Measurements from ENCODE around the gene PTTG2. TPM values are rescaled to one million over a fixed set of nuclear protein-coding genes. Genes with fewer than 3 reads are reported as not detected.
"Not testable (repeated sequence)": the region's sequence is repeated elsewhere in the genome, so short reads cannot be mapped to it uniquely, and the experiment has no call there.

Gene PTTG2
- total RNA-seq = 1 to 10 TPM in 1 of 2 experiments, under 1 TPM in 1; 0.56 to 2.6 TPM

- DNase-seq = no peak
- Mint-ChIP-seq H3K4me1 (no peaks in the 10 kb centered on the region), H3K4me3 (no peak within 1 kb of the TSS), H3K9me3 (ENCODE audit: low read depth) (no peaks in the 10 kb centered on the region), H3K27ac (no peak within 1 kb of the TSS), H3K27me3 (no peaks in the 10 kb centered on the region), H3K36me3 (peaks cover 3% of the 10 kb centered on the region)
- no peak for ATAC-seq
- CTCF ChIA-PET = no interaction called here
Observed at GRCh38 chr4:37960098-37960497, at the start of gene PTTG2. TSS of gene PTTG2 (plus strand) at chr4:37960398. CDS start at chr4:37960435, 37 bp downstream.

DNA sequence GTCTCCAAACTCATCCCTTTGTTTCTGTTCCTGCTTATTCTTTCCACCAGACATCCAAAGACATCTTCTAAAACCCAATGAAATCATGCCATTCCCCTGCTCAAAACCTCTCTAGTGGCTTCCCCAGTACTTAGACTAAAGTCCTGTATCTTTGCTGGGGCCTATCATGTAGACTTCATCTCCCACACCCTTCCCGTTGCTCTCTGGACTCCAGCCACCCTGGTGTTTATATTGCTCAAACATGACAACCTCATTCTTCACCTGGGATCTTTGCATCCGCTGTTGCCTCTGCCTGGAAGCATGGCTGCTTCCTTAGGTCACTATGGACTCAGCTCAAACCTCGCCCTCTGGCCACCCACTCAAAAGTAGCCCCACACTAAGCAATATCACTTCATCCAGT is 45.7 kb upstream of the PTTG2 start:
- no peaks in the 10 kb centered on the region for H3K9me3 Mint-ChIP-seq (ENCODE audit: low read depth)
- no peak overlapping the region for H3K27ac Mint-ChIP-seq
- DNase-seq (no peak), ATAC-seq (no peak)
- peaks cover 20% of the 10 kb centered on the region for H3K36me3 Mint-ChIP-seq
- H3K27me3 Mint-ChIP-seq = no peaks in the 10 kb centered on the region
- peaks cover 3% of the 10 kb centered on the region for H3K4me1 Mint-ChIP-seq
- CTCF ChIA-PET = no interaction called here
- no peak overlapping the region for H3K4me3 Mint-ChIP-seq

GRCh38 chr4:37917388-37917787 is 42.8 kb upstream of the PTTG2 start:
- Mint-ChIP-seq H3K27ac (no peak overlapping the region), H3K27me3 (no peaks in the 10 kb centered on the region), H3K4me3 (no peak overlapping the region), H3K4me1 (peaks cover under 1% of the 10 kb centered on the region), H3K36me3 (peaks cover 12% of the 10 kb centered on the region), H3K9me3 (ENCODE audit: low read depth) (no peaks in the 10 kb centered on the region)
- DNase-seq (no peak), ATAC-seq (no peak)
- CTCF ChIA-PET = interaction anchor here (1.1 kb wide), 1 partner anchor 28 kb away, joined by 3 read pairs; no protein-coding TSS in a partner anchor

- Mint-ChIP-seq H3K4me3 (no peak overlapping the region), H3K36me3 (peaks cover 14% of the 10 kb centered on the region), H3K27me3 (no peaks in the 10 kb centered on the region), H3K4me1 (peaks cover 2% of the 10 kb centered on the region), H3K9me3 (ENCODE audit: low read depth) (no peaks in the 10 kb centered on the region), H3K27ac (no peak overlapping the region)
- no peak for DNase-seq
- ATAC-seq = no peak
- CTCF ChIA-PET = no interaction called here
Observed at GRCh38 chr4:37918653-37919052, 41.5 kb upstream of the PTTG2 start.

DNA sequence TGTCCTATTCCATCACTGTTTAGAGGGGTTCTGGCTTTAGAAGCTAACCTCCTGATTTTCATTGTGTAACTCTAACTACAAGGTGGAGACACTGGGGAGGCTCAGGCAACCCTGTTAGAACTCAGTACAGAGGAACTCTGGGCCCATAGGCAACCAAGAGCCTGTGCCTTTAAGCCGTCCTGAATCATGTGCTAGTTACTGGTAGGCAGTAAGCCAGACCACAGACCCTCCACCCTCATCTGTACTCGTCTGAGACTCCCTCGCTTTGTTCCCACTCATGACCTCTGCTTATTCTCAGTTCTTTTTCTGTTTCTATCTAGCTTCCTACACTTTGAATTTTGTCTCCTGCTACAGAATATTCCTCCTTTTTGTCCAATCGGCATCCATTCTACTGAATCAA is 37.9 kb upstream of the PTTG2 start:
- Mint-ChIP-seq H3K36me3 (peaks cover 15% of the 10 kb centered on the region), H3K9me3 (ENCODE audit: low read depth) (no peaks in the 10 kb centered on the region), H3K27ac (no peak overlapping the region), H3K27me3 (no peaks in the 10 kb centered on the region), H3K4me1 (peaks cover 2% of the 10 kb centered on the region), H3K4me3 (no peak overlapping the region)
- ATAC-seq (peak; percentile 20), DNase-seq (no peak)
- CTCF ChIA-PET = no interaction called here

DNA sequence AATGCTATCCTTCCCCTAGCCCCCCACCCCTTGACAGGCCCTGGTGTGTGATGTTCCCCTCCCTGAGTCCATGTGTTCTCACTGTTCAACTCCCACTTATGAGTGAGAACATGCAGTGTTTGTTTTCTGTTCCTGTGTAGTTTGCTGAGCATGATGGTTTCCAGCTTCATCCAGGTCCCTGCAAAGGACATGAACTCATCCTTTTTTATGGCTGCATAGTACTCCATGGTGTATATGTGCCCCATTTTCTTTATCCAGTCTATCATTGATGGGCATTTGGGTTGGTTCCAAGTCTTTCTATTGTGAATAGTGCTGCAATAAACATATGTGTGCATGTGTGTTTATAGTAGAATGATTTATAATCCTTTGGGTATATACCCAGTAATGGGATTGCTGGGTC is 37.1 kb upstream of the PTTG2 start:
- ATAC-seq; DNase-seq; H3K9me3 Mint-ChIP-seq (ENCODE audit: low read depth); H3K4me1 Mint-ChIP-seq; H3K27ac Mint-ChIP-seq; H3K4me3 Mint-ChIP-seq; H3K27me3 Mint-ChIP-seq; CTCF ChIA-PET: not testable (repeated sequence)
- peaks cover 15% of the 10 kb centered on the region for H3K36me3 Mint-ChIP-seq

- no peaks in the 10 kb centered on the region for H3K27me3 Mint-ChIP-seq
- H3K27ac Mint-ChIP-seq = no peak overlapping the region
- CTCF ChIA-PET = no interaction called here
- H3K9me3 Mint-ChIP-seq (ENCODE audit: low read depth) = no peaks in the 10 kb centered on the region
- H3K36me3 Mint-ChIP-seq = peaks cover 19% of the 10 kb centered on the region
- no peak for ATAC-seq
- no peak for DNase-seq
- H3K4me3 Mint-ChIP-seq = no peak overlapping the region
- H3K4me1 Mint-ChIP-seq = peaks cover 26% of the 10 kb centered on the region
Observed at GRCh38 chr4:37924946-37925345, 35.3 kb upstream of the PTTG2 start.

DNA sequence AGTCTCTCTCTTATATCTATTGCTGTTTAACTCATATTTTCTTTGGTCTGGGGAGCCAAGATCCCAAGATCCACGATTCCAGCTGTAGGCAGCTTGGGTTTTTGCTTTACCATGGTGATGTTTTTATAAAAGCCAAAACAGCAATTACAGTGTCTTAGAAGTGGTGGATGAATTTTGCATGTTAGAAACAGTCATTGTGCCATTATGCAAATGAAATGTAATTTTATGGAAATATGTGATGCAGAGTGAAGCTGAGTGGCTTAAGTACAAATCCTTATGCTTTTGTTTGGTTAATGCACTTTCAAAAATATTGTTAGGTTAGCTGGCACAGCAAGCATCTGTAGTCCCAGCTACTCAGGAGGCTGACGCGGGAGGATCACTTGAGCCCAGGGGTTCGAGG is 32.8 kb upstream of the PTTG2 start:
- CTCF ChIA-PET = interaction anchor here (0.9 kb wide), 1 partner anchor 51 kb away, joined by 3 read pairs; no protein-coding TSS in a partner anchor
- peaks cover 20% of the 10 kb centered on the region for H3K36me3 Mint-ChIP-seq
- no peaks in the 10 kb centered on the region for H3K9me3 Mint-ChIP-seq (ENCODE audit: low read depth)
- ATAC-seq = no peak
- H3K4me1 Mint-ChIP-seq = peaks cover 29% of the 10 kb centered on the region
- H3K27me3 Mint-ChIP-seq = no peaks in the 10 kb centered on the region
- H3K27ac Mint-ChIP-seq = no peak overlapping the region
- no peak overlapping the region for H3K4me3 Mint-ChIP-seq
- no peak for DNase-seq

GRCh38 chr4:37928426-37929416 is 31.5 kb upstream of the PTTG2 start:
- Mint-ChIP-seq H3K4me3 (no peak overlapping the region), H3K9me3 (ENCODE audit: low read depth) (no peaks in the 10 kb centered on the region), H3K27ac (peak overlapping the region; percentile 60), H3K27me3 (no peaks in the 10 kb centered on the region), H3K4me1 (peaks cover 27% of the 10 kb centered on the region), H3K36me3 (peaks cover 18% of the 10 kb centered on the region)
- DNase-seq (no peak), ATAC-seq (peak; percentile 77)
- CTCF ChIA-PET = interaction anchor here (0.5 to 1.1 kb wide), 5 partner anchors 36 to 162 kb away, joined by 3 read pairs; no protein-coding TSS in a partner anchor

DNA sequence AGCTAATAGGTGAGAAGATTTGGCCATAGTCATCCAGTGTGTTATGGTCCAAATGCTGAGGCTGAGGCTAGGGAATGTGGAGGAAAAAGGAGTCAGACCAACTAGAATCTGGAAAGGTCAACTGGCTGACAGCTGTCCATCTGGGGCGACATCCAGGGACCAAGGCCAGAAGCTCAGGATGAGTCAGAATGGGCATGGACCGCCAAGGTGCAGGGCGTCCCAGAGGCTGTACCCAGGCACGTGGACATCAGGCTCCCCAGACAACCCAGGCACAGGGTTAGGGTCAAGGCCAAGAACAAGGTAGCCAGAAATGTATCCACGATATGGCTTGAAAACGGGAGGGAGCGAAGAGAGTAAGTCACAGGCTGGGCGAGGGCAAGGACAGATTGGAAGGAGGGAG is 26.1 kb upstream of the PTTG2 start:
- Mint-ChIP-seq H3K27me3 (no peaks in the 10 kb centered on the region), H3K36me3 (peaks cover 23% of the 10 kb centered on the region), H3K4me3 (no peak overlapping the region), H3K4me1 (peaks cover 12% of the 10 kb centered on the region), H3K9me3 (ENCODE audit: low read depth) (no peaks in the 10 kb centered on the region), H3K27ac (no peak overlapping the region)
- DNase-seq (no peak), ATAC-seq (no peak)
- CTCF ChIA-PET = no interaction called here

DNA sequence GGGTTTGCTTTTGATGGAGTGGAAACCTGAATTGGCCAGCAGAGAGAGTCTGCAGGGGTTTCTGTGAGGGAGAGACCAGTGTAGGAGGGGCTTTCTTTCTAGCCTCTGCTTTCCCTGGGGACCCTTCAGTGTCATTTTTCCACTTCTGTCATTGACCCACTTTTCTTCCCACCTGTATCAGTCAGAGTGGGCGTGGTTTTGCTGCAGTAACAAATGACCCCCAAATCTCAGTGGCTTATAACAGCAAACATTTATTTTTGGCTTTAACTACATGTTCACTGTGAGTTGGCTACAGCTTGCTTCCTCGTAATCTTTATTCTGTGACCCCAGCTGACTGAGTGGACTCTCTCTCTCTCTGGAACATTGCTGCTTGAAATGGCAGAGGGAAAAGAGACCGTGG is 25.6 kb upstream of the PTTG2 start:
- Mint-ChIP-seq H3K27ac (no peak overlapping the region), H3K9me3 (ENCODE audit: low read depth) (no peaks in the 10 kb centered on the region), H3K4me3 (no peak overlapping the region), H3K27me3 (no peaks in the 10 kb centered on the region), H3K4me1 (peaks cover 7% of the 10 kb centered on the region), H3K36me3 (peaks cover 22% of the 10 kb centered on the region)
- DNase-seq = no peak
- CTCF ChIA-PET = no interaction called here
- ATAC-seq = no peak

DNA sequence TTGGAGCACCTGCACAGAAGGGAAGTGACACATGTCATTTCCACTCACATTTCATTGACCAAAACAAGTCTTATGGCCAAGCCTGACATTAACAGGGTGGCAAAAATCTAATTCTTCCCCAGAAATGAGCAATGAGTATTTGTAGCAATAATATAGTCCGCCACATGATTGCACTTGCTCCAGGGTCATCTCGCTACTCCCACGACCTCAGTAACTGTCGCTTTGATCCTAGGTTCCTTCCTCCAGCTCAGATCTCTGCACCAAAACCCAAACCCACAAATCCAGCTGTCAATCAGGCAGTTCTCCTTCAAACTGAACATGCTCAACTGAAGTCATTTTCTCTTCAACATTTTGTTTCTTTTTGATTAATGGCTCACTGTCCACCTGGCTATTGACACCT is 25.2 kb upstream of the PTTG2 start:
- CTCF ChIA-PET = no interaction called here
- DNase-seq (no peak), ATAC-seq (no peak)
- no peak overlapping the region for H3K4me3 Mint-ChIP-seq
- no peak overlapping the region for H3K27ac Mint-ChIP-seq
- peaks cover 2% of the 10 kb centered on the region for H3K4me1 Mint-ChIP-seq
- peaks cover 18% of the 10 kb centered on the region for H3K36me3 Mint-ChIP-seq
- no peaks in the 10 kb centered on the region for H3K9me3 Mint-ChIP-seq (ENCODE audit: low read depth)
- H3K27me3 Mint-ChIP-seq = no peaks in the 10 kb centered on the region

DNA sequence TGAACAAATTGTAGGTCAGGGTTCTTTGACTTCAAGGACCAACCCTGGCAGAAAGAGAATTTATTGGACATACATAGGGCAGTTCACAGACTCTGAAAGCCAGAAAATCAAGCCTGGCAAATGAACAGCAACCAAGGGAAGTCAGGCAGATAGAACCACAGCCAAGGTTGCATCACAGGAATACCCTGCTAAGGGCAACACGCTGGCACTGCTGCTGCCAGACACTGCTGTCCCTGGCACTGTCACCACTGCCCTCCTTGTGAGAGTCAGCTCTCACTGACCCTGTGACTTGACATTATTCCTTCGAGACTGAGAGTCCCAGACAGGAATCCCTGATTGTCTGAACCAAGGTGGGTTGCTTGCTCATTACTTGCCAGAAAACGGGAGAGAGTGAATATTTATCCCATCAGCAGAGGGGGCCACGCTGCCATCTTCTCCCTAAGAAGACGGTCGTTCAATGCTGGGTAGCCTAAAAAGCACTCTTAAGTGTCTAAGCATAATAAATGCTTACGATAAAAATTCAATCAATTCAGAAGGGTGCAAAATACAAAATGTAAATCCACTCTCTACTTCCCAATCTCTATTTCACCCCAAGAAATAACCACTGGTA is 23.2 kb upstream of the PTTG2 start:
- Mint-ChIP-seq H3K4me3 (no peak overlapping the region), H3K27me3 (no peaks in the 10 kb centered on the region), H3K4me1 (no peaks in the 10 kb centered on the region), H3K9me3 (ENCODE audit: low read depth) (peaks cover 2% of the 10 kb centered on the region), H3K36me3 (peaks cover 17% of the 10 kb centered on the region), H3K27ac (no peak overlapping the region)
- DNase-seq (no peak), ATAC-seq (no peak)
- CTCF ChIA-PET = no interaction called here

DNA sequence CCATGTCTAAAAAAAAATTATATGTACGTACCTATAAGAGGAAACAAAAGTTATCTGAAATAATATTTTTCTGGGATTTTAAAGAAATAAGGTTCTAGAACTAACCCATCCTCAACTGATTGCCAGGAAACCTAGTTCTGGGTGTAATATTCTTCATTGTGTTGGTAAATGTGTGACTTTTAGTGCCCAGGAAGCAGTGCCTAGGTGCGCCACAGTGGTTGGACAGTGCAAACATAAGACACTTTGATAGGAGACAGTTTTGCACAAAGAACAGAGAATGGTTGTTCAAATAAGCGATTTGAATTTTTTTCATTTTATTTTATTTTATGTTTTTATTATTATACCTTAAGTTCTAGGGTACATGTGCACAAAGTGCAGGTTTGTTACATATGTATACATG is 22.0 kb upstream of the PTTG2 start:
- H3K9me3 Mint-ChIP-seq (ENCODE audit: low read depth) = peaks cover 2% of the 10 kb centered on the region
- DNase-seq (no peak), ATAC-seq (no peak)
- peaks cover 19% of the 10 kb centered on the region for H3K36me3 Mint-ChIP-seq
- no peak overlapping the region for H3K27ac Mint-ChIP-seq
- CTCF ChIA-PET = no interaction called here
- no peaks in the 10 kb centered on the region for H3K27me3 Mint-ChIP-seq
- H3K4me1 Mint-ChIP-seq = no peaks in the 10 kb centered on the region
- no peak overlapping the region for H3K4me3 Mint-ChIP-seq
